H1 (cell line): ENCODE measurements around the gene SLC35E4. TPM values are rescaled to one million over a fixed set of nuclear protein-coding genes. Genes with fewer than 3 reads are reported as not detected.

ENCODE experiments used
- CTCF ChIA-PET: fragments of 300-600 bp; sonication (Branson Sonifier 250); formaldehyde crosslinking; loops from one replicate; lab custom pipeline; 2021; ENCODE audit not compliant: partially characterized antibody; lab: Charles Lee
- POLR2A ChIA-PET: fragments of 300-600 bp; sonication (Branson Sonifier 250); formaldehyde crosslinking; loops from one replicate; lab custom pipeline; 2021; ENCODE audit warnings: inconsistent platforms; ENCODE audit not compliant: partially characterized antibody; lab: Charles Lee
- DNase-seq, 2 experiments: peaks; one replicate each; pipeline versions ENCODE4 v3.0.0 to v3.0.0-alpha.2; 2010 to 2022; ENCODE audit warnings: low spot score in 2 of 2, low read depth in 1 of 2, mixed read lengths in 1 of 2
- FAIRE-seq: peaks from 2 replicates; lab custom pipeline; 2011; peaks lifted over from hg19 to GRCh38; lab: Jason Lieb, UNC
- H2AFZ ChIP-seq: 2 replicates; pipeline ENCODE4 v1.8.1; 2012; ENCODE audit warnings: low read length, inconsistent platforms
- H2AK5ac ChIP-seq: 2 replicates; pipeline ENCODE4 v1.6.1; 2013; ENCODE audit warnings: low read depth, low read length
- H2BK120ac ChIP-seq: replicated peaks from 2 replicates; pipeline ENCODE3; 2013; ENCODE audit warnings: low read depth, low read length, inconsistent platforms
- H2BK12ac ChIP-seq: 2 replicates; pipeline ENCODE4 v1.6.1; 2013; ENCODE audit warnings: low read depth, low read length
- H2BK15ac ChIP-seq: 2 replicates; pipeline ENCODE4 v1.6.1; 2013; ENCODE audit warnings: low read length
- H2BK20ac ChIP-seq: 2 replicates; pipeline ENCODE4 v1.6.1; 2013; ENCODE audit warnings: low read length
- H2BK5ac ChIP-seq: 2 replicates; pipeline ENCODE4 v1.6.1; 2013; ENCODE audit warnings: low read depth, low read length
- H3K14ac ChIP-seq: 2 replicates; pipeline ENCODE4 v1.6.1; 2013; ENCODE audit warnings: inconsistent platforms; ENCODE audit not compliant: insufficient read length
- H3K18ac ChIP-seq: 2 replicates; pipeline ENCODE4 v1.6.1; 2013; ENCODE audit warnings: low read length; ENCODE audit errors: extremely low read depth
- H3K23ac ChIP-seq: 2 replicates; pipeline ENCODE4 v1.6.1; 2013; ENCODE audit warnings: inconsistent platforms; ENCODE audit not compliant: insufficient read length
- H3K23me2 ChIP-seq: 2 replicates; pipeline ENCODE4 v1.6.1; 2013; ENCODE audit warnings: low read depth, low read length
- H3K27ac ChIP-seq: 2 replicates; pipeline ENCODE4 v1.6.1; 2011; ENCODE audit warnings: low read depth, low read length, inconsistent platforms
- H3K27me3 ChIP-seq, 4 experiments: replicated peaks in 1 of 4; 1 replicate in 1 of 4; 2 replicates in 3 of 4; pipeline versions ENCODE4 v1.6.1 to v1.8.1; 2011 to 2013; ENCODE audit warnings: low read length in 3 of 4, mild to moderate bottlenecking in 3 of 4, inconsistent platforms in 2 of 4, mixed read lengths in 2 of 4, moderate library complexity in 1 of 4; ENCODE audit not compliant: control insufficient read depth in 3 of 4, insufficient read depth in 3 of 4; ENCODE audit errors: extremely low read depth in 1 of 4
- H3K36me3 ChIP-seq, 4 experiments: 2 replicates each; pipeline versions ENCODE4 v1.6.1 to v1.8.1; 2011 to 2013; ENCODE audit warnings: mild to moderate bottlenecking in 4 of 4, low read length in 3 of 4, moderate library complexity in 2 of 4, control low read depth in 1 of 4, inconsistent platforms in 1 of 4; ENCODE audit not compliant: insufficient read depth in 4 of 4, control insufficient read depth in 2 of 4
- H3K4ac ChIP-seq: replicated peaks from 2 replicates; pipeline ENCODE3; 2013; ENCODE audit warnings: low read length, low read depth, mixed read lengths, inconsistent platforms; ENCODE audit not compliant: insufficient read length
- H3K4me1 ChIP-seq, 4 experiments: replicated peaks in 1 of 4; 1 replicate in 1 of 4; 2 replicates in 3 of 4; pipeline versions ENCODE4 v1.6.1 to v1.8.1; 2011 to 2013; ENCODE audit warnings: low read length in 3 of 4, inconsistent platforms in 2 of 4, mixed read lengths in 1 of 4; ENCODE audit not compliant: insufficient read depth in 4 of 4, control insufficient read depth in 3 of 4
- H3K4me2 ChIP-seq, 2 experiments: 2 replicates each; pipeline versions ENCODE4 v1.6.1 to v1.8.1; 2011 to 2013; ENCODE audit warnings: low read depth in 2 of 2, low read length in 2 of 2, control low read depth in 1 of 2, inconsistent platforms in 1 of 2, mild to moderate bottlenecking in 1 of 2; ENCODE audit not compliant: insufficient read depth in 1 of 2
- H3K4me3 ChIP-seq, 4 experiments: fragments of 200-600, 300-600 bp in 1 of 4; sonication (generic), shearing (Covaris generic), sonication (Bioruptor Twin) in 1 of 4; 2 replicates each; pipeline versions ENCODE4 v1.5.1 to v1.8.1; 2011 to 2016; ENCODE audit warnings: low read length in 4 of 4, low read depth in 3 of 4, control low read depth in 2 of 4, inconsistent platforms in 2 of 4, mild to moderate bottlenecking in 2 of 4, mixed read lengths in 1 of 4, moderate library complexity in 1 of 4; ENCODE audit not compliant: insufficient read depth in 2 of 4; ENCODE audit errors: extremely low read depth in 1 of 4
- H3K56ac ChIP-seq: replicated peaks from 2 replicates; pipeline ENCODE3; 2013; ENCODE audit warnings: low read depth, mild to moderate bottlenecking, mixed read lengths, low read length, inconsistent platforms; ENCODE audit not compliant: insufficient read length
- H3K79me1 ChIP-seq: 2 replicates; pipeline ENCODE4 v1.6.1; 2013; ENCODE audit warnings: low read depth, low read length, control low read depth
- H3K79me2 ChIP-seq, 2 experiments: 2 replicates each; pipeline versions ENCODE4 v1.6.1 to v1.8.1; 2012 to 2013; ENCODE audit warnings: low read length in 2 of 2, mild to moderate bottlenecking in 2 of 2, inconsistent platforms in 1 of 2; ENCODE audit not compliant: insufficient read depth in 2 of 2, control insufficient read depth in 1 of 2
- H3K9ac ChIP-seq, 4 experiments: replicated peaks in 1 of 4; 1 replicate in 1 of 4; 2 replicates in 3 of 4; pipeline versions ENCODE4 v1.6.1 to v1.8.1; 2011 to 2013; ENCODE audit warnings: low read depth in 3 of 4, low read length in 3 of 4, control low read depth in 2 of 4, mild to moderate bottlenecking in 2 of 4, moderate library complexity in 2 of 4, inconsistent platforms in 1 of 4; ENCODE audit errors: extremely low read depth in 1 of 4
- H3K9me3 ChIP-seq, 2 experiments: 2 replicates each; pipeline versions ENCODE4 v1.6.1 to v1.8.1; 2012 to 2013; ENCODE audit warnings: mild to moderate bottlenecking in 2 of 2, moderate library complexity in 2 of 2, control low read depth in 1 of 2, inconsistent platforms in 1 of 2, low read depth in 1 of 2, low read length in 1 of 2, mixed read lengths in 1 of 2; ENCODE audit not compliant: insufficient read depth in 2 of 2
- H4K20me1 ChIP-seq, 2 experiments: replicated peaks in 1 of 2; 2 replicates each; pipeline versions ENCODE3 to v1.8.1; 2011 to 2013; ENCODE audit warnings: inconsistent platforms in 2 of 2, low read length in 2 of 2, mild to moderate bottlenecking in 1 of 2; ENCODE audit not compliant: insufficient read depth in 2 of 2, control insufficient read depth in 1 of 2
- H4K5ac ChIP-seq: 2 replicates; pipeline ENCODE4 v1.6.1; 2013; ENCODE audit warnings: low read length, low read depth, mixed read lengths, inconsistent platforms; ENCODE audit not compliant: insufficient read length
- H4K8ac ChIP-seq: 2 replicates; pipeline ENCODE4 v1.8.0; 2013; ENCODE audit warnings: mild to moderate bottlenecking, moderate library complexity, low read length, inconsistent platforms; ENCODE audit not compliant: insufficient read depth; ENCODE audit errors: extremely low read depth
- H4K91ac ChIP-seq: replicated peaks from 2 replicates; pipeline ENCODE3; 2013; ENCODE audit warnings: low read length, mixed read lengths, inconsistent platforms; ENCODE audit not compliant: insufficient read length
- CHD1 ChIP-seq: IDR thresholded peaks from 2 replicates; pipeline ENCODE4 v1.6.1; 2012; ENCODE audit warnings: low read depth, low read length, improper control_type of control experiment
- CTBP2 ChIP-seq: IDR thresholded peaks from 2 replicates; pipeline ENCODE4 v1.7.0; 2011; ENCODE audit warnings: borderline replicate concordance, mild to moderate bottlenecking, moderate library complexity, mixed read lengths, low read length; ENCODE audit not compliant: insufficient read depth, insufficient read length
- KDM4A ChIP-seq: IDR thresholded peaks from one replicate; pipeline ENCODE4 v1.7.1; 2012; ENCODE audit warnings: low read depth, mild to moderate bottlenecking, moderate library complexity, low read length, inconsistent platforms; ENCODE audit not compliant: severe bottlenecking
- NANOG ChIP-seq: IDR thresholded peaks from 2 replicates; pipeline ENCODE4 v1.6.1; 2011; ENCODE audit warnings: low read length, low read depth, mild to moderate bottlenecking, inconsistent platforms; ENCODE audit not compliant: insufficient read depth, poor library complexity, severe bottlenecking
- PHF8 ChIP-seq: fragments of 200-600 bp; sonication (generic); conservative IDR thresholded peaks from 2 replicates; pipeline ENCODE4 v1.7.1; 2012; ENCODE audit warnings: low read depth, mild to moderate bottlenecking, inconsistent platforms, low read length, moderate library complexity
- RBBP5 ChIP-seq: IDR thresholded peaks from 2 replicates; pipeline ENCODE4 v1.7.1; 2012; ENCODE audit warnings: low read depth, mild to moderate bottlenecking, inconsistent platforms, low read length, moderate library complexity, borderline replicate concordance
- RXRA ChIP-seq: IDR thresholded peaks from 2 replicates; pipeline ENCODE4 v1.6.1; 2011; ENCODE audit warnings: low read depth, mild to moderate bottlenecking, low read length, moderate library complexity; ENCODE audit not compliant: insufficient read depth
- SP2 ChIP-seq: IDR thresholded peaks from 2 replicates; pipeline ENCODE4 v1.6.1; 2012; ENCODE audit warnings: mild to moderate bottlenecking, low read length, inconsistent platforms
- SUZ12 ChIP-seq: fragments of 200-600 bp; sonication (generic); IDR thresholded peaks from 2 replicates; pipeline ENCODE4 v1.6.1; 2012; ENCODE audit warnings: mild to moderate bottlenecking, inconsistent platforms, low read length, moderate library complexity, mixed read lengths
- YY1 ChIP-seq: IDR thresholded peaks from 2 replicates; pipeline ENCODE4 v1.6.1; 2011; ENCODE audit warnings: low read depth, mild to moderate bottlenecking, low read length
- ZNF274 ChIP-seq: IDR thresholded peaks from 2 replicates; pipeline ENCODE4 v1.7.0; 2012; ENCODE audit warnings: low read length, borderline replicate concordance; ENCODE audit errors: extremely low read depth
- WGBS, 2 experiments: shearing (Covaris generic) in 1 of 2; methylation state at CpG; one replicate each; pipeline versions ENCODE4 v1.1.6 to v1.1.7; 2013 to 2015; ENCODE audit warnings: low lambda C conversion rate in 2 of 2, mixed read lengths in 2 of 2, inconsistent platforms in 1 of 2, low coverage in 1 of 2, missing lambda C conversion rate in 1 of 2; ENCODE audit not compliant: insufficient replicate concordance in 2 of 2, insufficient coverage in 1 of 2, insufficient read length in 1 of 2; ENCODE audit errors: extremely low coverage in 1 of 2, missing lambda C conversion rate in 1 of 2; 5-methylcytosine and 5-hydroxymethylcytosine counted together
- polyA plus RNA-seq, 7 experiments: library from polyadenylated mRNA; depleted of rRNA in 3 of 7; stranded (reverse) in 5 of 7; unstranded in 2 of 7; fragments of >200 nt in 5 of 7; fragments of 200-250 nt in 2 of 7; gene quantifications; 1 replicate in 5 of 7; 2 replicates in 1 of 7; 4 replicates in 1 of 7; pipeline versions ENCODE4 v1.2.1 to v1.2.3, GENCODE V29; 2011 to 2013; ENCODE audit warnings: missing spikeins in 2 of 7, mixed read lengths in 2 of 7
- total RNA-seq: library from RNA; stranded (reverse); fragmentation: NEBNext Ultra II Directional; extraction: Animal tissue kit (Norgen Biotek cat#: 25700); gene quantifications from 2 replicates; pipeline ENCODE4 v1.2.1, GENCODE V29; 2021
- TF ChIP-seq, protein P1 (sequence below): IDR thresholded peaks from 2 replicates; pipeline ENCODE4 v1.6.1; 2011; ENCODE audit warnings: low read length, improper control_type of control experiment

The SLC35E4 gene
- total and polyA plus RNA-seq, 2 of the 8 experiments (the other 6 are each of a cell fraction or from before 2014, with no cell fraction given), result 5.1 to 5.6 TPM

DNA sequence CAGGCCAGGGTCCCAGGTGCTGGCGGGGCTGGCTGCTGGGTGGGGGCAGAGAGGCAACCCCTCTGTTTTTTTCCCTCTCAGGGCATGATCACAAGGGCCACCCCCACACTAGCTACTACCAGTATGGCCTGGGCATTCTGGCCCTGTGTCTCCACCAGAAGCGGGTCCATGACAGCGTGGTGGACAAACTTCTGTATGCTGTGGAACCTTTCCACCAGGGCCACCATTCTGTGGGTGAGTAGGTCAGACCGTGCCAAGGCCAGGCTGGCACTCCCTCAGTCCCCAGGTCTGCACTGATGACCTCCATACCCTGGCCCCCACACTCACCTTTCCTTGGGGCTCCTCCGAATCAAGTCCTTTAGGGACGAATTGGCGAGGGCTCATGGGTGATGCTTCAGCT lies 21.3 kb upstream of the SLC35E4 start:
- POLR2A ChIA-PET, result interaction anchor here (0.9 kb wide), 1 partner anchor 39 kb away, joined by 3 read pairs; no protein-coding TSS in a partner anchor
- Histone ChIP-seq H3K9me3 (no peaks in the 10 kb centered on the region), H4K20me1 (peaks cover 2 to 5% of the 10 kb centered on the region in 2 experiments), H4K5ac (no peak overlapping the region), H4K91ac (no peak overlapping the region), H3K4me3 (no peak overlapping the region), H3K4me2 (no peak overlapping the region), H3K56ac (no peak overlapping the region), H3K23ac (no peak overlapping the region), H2BK20ac (no peak overlapping the region), H3K23me2 (no peaks in the 10 kb centered on the region), H3K27me3 (no peaks in the 10 kb centered on the region), H3K79me1 (peaks cover 2% of the 10 kb centered on the region; the same call in 1 of the 2 replicates), H3K4me1 (peaks cover 0 to 4% (median under 1%) of the 10 kb centered on the region in 4 experiments; a peak in 2 of 7 replicates), H2BK120ac (no peak overlapping the region), H2BK12ac (no peak overlapping the region), H3K18ac (no peak overlapping the region), H2AK5ac (no peak overlapping the region), H2BK15ac (no peak overlapping the region), H3K36me3 (peaks cover 11 to 65% (median 50%) of the 10 kb centered on the region in 4 experiments; a peak in 7 of 8 replicates), H3K14ac (no peak overlapping the region), H3K4ac (no peak overlapping the region), H3K79me2 (no peaks in the 10 kb centered on the region), H3K27ac (no peak overlapping the region), H3K9ac (no peak overlapping the region), H2AFZ (no peak overlapping the region), H2BK5ac (no peak overlapping the region), H4K8ac (no peak overlapping the region)
- FAIRE-seq (no peak), DNase-seq (no peak)
- CTCF ChIA-PET, result interaction anchor here (0.9 to 3.0 kb wide), 4 partner anchors 8 to 141 kb away, joined by 3 to 15 read pairs (median 4); no protein-coding TSS in a partner anchor
- 90% methylated on average over 7 of the region's 7 CpGs; no CpG with 5 or more reads in 1 of the 2 experiments for WGBS, 2 experiments
- no peak for TF ChIP-seq RBBP5
- no peak for TF ChIP-seq CHD1
- TF ChIP-seq, protein P1, sequence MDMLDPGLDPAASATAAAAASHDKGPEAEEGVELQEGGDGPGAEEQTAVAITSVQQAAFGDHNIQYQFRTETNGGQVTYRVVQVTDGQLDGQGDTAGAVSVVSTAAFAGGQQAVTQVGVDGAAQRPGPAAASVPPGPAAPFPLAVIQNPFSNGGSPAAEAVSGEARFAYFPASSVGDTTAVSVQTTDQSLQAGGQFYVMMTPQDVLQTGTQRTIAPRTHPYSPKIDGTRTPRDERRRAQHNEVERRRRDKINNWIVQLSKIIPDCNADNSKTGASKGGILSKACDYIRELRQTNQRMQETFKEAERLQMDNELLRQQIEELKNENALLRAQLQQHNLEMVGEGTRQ, result no peak
- TF ChIP-seq RXRA, result no peak
- TF ChIP-seq NANOG, result no peak
- TF ChIP-seq KDM4A, result no peak
- TF ChIP-seq YY1, result no peak
- no peak for TF ChIP-seq PHF8
- TF ChIP-seq SP2, result no peak
- TF ChIP-seq ZNF274, result no peak
- no peak for TF ChIP-seq CTBP2
- TF ChIP-seq SUZ12, result no peak
